B cell (primary cell): ENCODE data around the gene EVPL. TPM values are rescaled to one million over a fixed set of nuclear protein-coding genes. Genes with fewer than 3 reads are reported as not detected.

ENCODE experiments used
- ATAC-seq: fragments of 200-7000 bp; cut with Tn5 transposase; one replicate; pipeline ENCODE4 v1.10.0; 2021; ENCODE audit warnings: low read depth, mild to moderate bottlenecking, moderate number of reproducible peaks, moderate library complexity
- CTCF ChIA-PET: fragments of 350-600 bp; sonication (Branson Sonifier 250); formaldehyde crosslinking; loops from one replicate; lab custom pipeline; 2021; ENCODE audit warnings: antibody characterized with exemption, inconsistent platforms; lab: Charles Lee
- POLR2A ChIA-PET: fragments of 350-600 bp; sonication (Branson Sonifier 250); formaldehyde crosslinking; loops from one replicate; lab custom pipeline; 2021; ENCODE audit warnings: antibody characterized with exemption; lab: Charles Lee
- DNase-seq: peaks from one replicate; pipeline ENCODE4 v3.0.0; 2013
- H2AFZ ChIP-seq: 2 replicates; pipeline ENCODE4 v1.6.1; 2012; ENCODE audit warnings: mild to moderate bottlenecking, low read depth, low read length; ENCODE audit not compliant: insufficient read depth, poor library complexity, severe bottlenecking
- H3K27ac ChIP-seq, 2 donors: 1 replicate in 1 of 2; 2 replicates in 1 of 2; pipeline ENCODE4 v1.5.1; 2012 to 2013; ENCODE audit warnings: low read length in 2 of 2, mild to moderate bottlenecking in 2 of 2, moderate library complexity in 1 of 2
- H3K27me3 ChIP-seq, 4 experiments: fragments of 200-600 bp in 1 of 4; sonication (generic) in 1 of 4; replicated peaks in 1 of 4; 1 replicate in 2 of 4; 2 replicates in 2 of 4; pipeline versions ENCODE4 v1.6.1 to v1.7.0; 2013 to 2016; ENCODE audit warnings: low read length in 3 of 4, mild to moderate bottlenecking in 2 of 4, mixed read lengths in 1 of 4, moderate library complexity in 1 of 4; ENCODE audit not compliant: insufficient read depth in 4 of 4, control insufficient read depth in 3 of 4; ENCODE audit errors: control extremely low read depth in 1 of 4
- H3K36me3 ChIP-seq, 2 experiments: replicated peaks in 1 of 2; 1 replicate in 1 of 2; 2 replicates in 1 of 2; pipeline versions ENCODE4 v1.6.1 to v1.7.1; 2013; ENCODE audit warnings: low read length in 1 of 2; ENCODE audit not compliant: insufficient read depth in 2 of 2, control insufficient read depth in 1 of 2; ENCODE audit errors: control extremely low read depth in 1 of 2, extremely low read depth in 1 of 2
- H3K4me1 ChIP-seq, 2 donors: fragments of 200-600 bp in 1 of 2; sonication (generic) in 1 of 2; 1 replicate in 1 of 2; 2 replicates in 1 of 2; pipeline versions ENCODE4 v1.5.1 to v1.6.1; 2013 to 2017; ENCODE audit warnings: low read length in 2 of 2; ENCODE audit not compliant: control insufficient read depth in 2 of 2, insufficient read depth in 2 of 2
- H3K4me2 ChIP-seq: replicated peaks from 2 replicates; pipeline ENCODE3; 2012; ENCODE audit warnings: mild to moderate bottlenecking, low read depth, low read length; ENCODE audit not compliant: poor library complexity, severe bottlenecking
- H3K4me3 ChIP-seq, 5 experiments: fragments of 200-600 bp in 1 of 5; sonication (generic) in 1 of 5; 1 replicate in 3 of 5; 2 replicates in 2 of 5; pipeline versions ENCODE4 v1.5.1 to v1.7.0; 2011 to 2016; ENCODE audit warnings: low read length in 4 of 5, mild to moderate bottlenecking in 4 of 5, low read depth in 2 of 5, control low read depth in 1 of 5, moderate library complexity in 1 of 5; ENCODE audit not compliant: insufficient read depth in 1 of 5; ENCODE audit errors: control extremely low read depth in 1 of 5, extremely low read depth in 1 of 5
- H3K79me2 ChIP-seq: fragments of 200-600 bp; sonication (generic); one replicate; pipeline ENCODE4 v1.6.0; 2016; ENCODE audit warnings: low read length; ENCODE audit not compliant: control insufficient read depth, insufficient read depth
- H3K9ac ChIP-seq: fragments of 200-600 bp; sonication (generic); 2 replicates; pipeline ENCODE4 v1.6.1; 2017; ENCODE audit warnings: mild to moderate bottlenecking, low read length, moderate library complexity
- H3K9me3 ChIP-seq, 3 donors: one replicate each; pipeline versions ENCODE4 v1.6.1 to v1.7.1; 2013; ENCODE audit warnings: low read length in 2 of 3; ENCODE audit not compliant: control insufficient read depth in 2 of 3, insufficient read depth in 1 of 3; ENCODE audit errors: control extremely low read depth in 1 of 3
- H4K20me1 ChIP-seq: 2 replicates; pipeline ENCODE4 v1.6.0; 2012; ENCODE audit warnings: mild to moderate bottlenecking, low read length; ENCODE audit not compliant: insufficient read depth, control insufficient read depth, poor library complexity, severe bottlenecking
- H3K27ac Mint-ChIP-seq: one replicate; pipeline ENCODE4 v1.8.0; 2021; ENCODE audit warnings: mixed read lengths
- H3K27me3 Mint-ChIP-seq: one replicate; pipeline ENCODE4 v1.8.0; 2021; ENCODE audit warnings: mixed read lengths
- H3K4me1 Mint-ChIP-seq: one replicate; pipeline ENCODE4 v1.8.0; 2021; ENCODE audit warnings: mixed read lengths
- H3K4me3 Mint-ChIP-seq: one replicate; pipeline ENCODE4 v1.8.0; 2021; ENCODE audit warnings: mixed read lengths
- H3K9me3 Mint-ChIP-seq: one replicate; pipeline ENCODE4 v1.8.0; 2022; ENCODE audit warnings: mixed read lengths; ENCODE audit not compliant: insufficient read depth
- CTCF ChIP-seq: fragments of 200-600 bp; IDR thresholded peaks from one replicate; pipeline ENCODE4 v1.8.0; 2022; ENCODE audit warnings: antibody characterized with exemption, mild to moderate bottlenecking
- EZH2 ChIP-seq: IDR thresholded peaks from 2 replicates; pipeline ENCODE4 v1.6.1; 2012; ENCODE audit warnings: borderline replicate concordance, low read depth, mild to moderate bottlenecking, moderate library complexity, low read length; ENCODE audit not compliant: insufficient read depth, poor library complexity, severe bottlenecking
- WGBS: methylation state at CpG from one replicate; pipeline ENCODE4 v1.1.5; 2013; ENCODE audit warnings: missing lambda C conversion rate; ENCODE audit not compliant: insufficient coverage; 5-methylcytosine and 5-hydroxymethylcytosine counted together
- intact Hi-C: fragments of 100-400 bp; cut with micrococcal nuclease; formaldehyde crosslinking; loops from one replicate; pipeline ENCODE4 v1.10.0; 2022
- polyA plus RNA-seq: library from polyadenylated mRNA; depleted of rRNA; stranded (reverse); fragments of >200 nt; gene quantifications from 2 replicates; pipeline ENCODE4 v1.2.3, GENCODE V29; 2012
- total RNA-seq, 2 donors: library from RNA; stranded (reverse); fragments of 120-200 nt in 1 of 2; gene quantifications; 1 replicate in 1 of 2; 2 replicates in 1 of 2; pipeline versions ENCODE4 v1.2.3 to v1.2.4, GENCODE V29; 2013 to 2022

The EVPL gene
- total and polyA plus RNA-seq, 2 donors (not counting 1 experiment from before 2014, with no cell fraction given) = not detected

GRCh38 chr17:75959051-75959838, 67.9 kb downstream of the EVPL start:
- Histone ChIP-seq H3K27me3 (no peaks in the 10 kb centered on the region), H3K4me2 (no peak overlapping the region), H3K4me1 (peaks cover 0 to 4% of the 10 kb centered on the region in 2 donors), H3K79me2 (peaks cover 46% of the 10 kb centered on the region), H2AFZ (no peak overlapping the region), H4K20me1 (no peaks in the 10 kb centered on the region), H3K4me3 (no peak overlapping the region), H3K27ac (no peak overlapping the region), H3K9ac (no peak overlapping the region), H3K9me3 (no peaks in the 10 kb centered on the region), H3K36me3 (peaks cover 6 to 13% of the 10 kb centered on the region in 2 experiments)
- no peak overlapping the region for H3K4me3 Mint-ChIP-seq
- POLR2A ChIA-PET = interaction anchor here (0.6 kb wide), 1 partner anchor 13 kb away, joined by 14 read pairs; no protein-coding TSS in a partner anchor
- CTCF ChIA-PET = no interaction called here
- 94% methylated on average over 3 of the region's 8 CpGs for WGBS
- H3K27me3 Mint-ChIP-seq = no peaks in the 10 kb centered on the region
- no peak for DNase-seq
- peaks cover 3% of the 10 kb centered on the region for H3K4me1 Mint-ChIP-seq
- no peaks in the 10 kb centered on the region for H3K9me3 Mint-ChIP-seq
- no peak for ATAC-seq
- no peak overlapping the region for H3K27ac Mint-ChIP-seq
- intact Hi-C loops = no loop called here
- no peak for TF ChIP-seq CTCF
- TF ChIP-seq EZH2 = no peak

Other genes starting within 250 kb of the EVPL start
- 70.3 and 82.3 TPM in 2 replicates for gene UNK, start 242.5 kb downstream of the EVPL start, total RNA-seq
- gene UNK, start 242.5 kb downstream of the EVPL start, polyA plus RNA-seq = 35.5 and 41.4 TPM in 2 replicates
- gene UNC13D, start 182.9 kb downstream of the EVPL start, total RNA-seq = 107 and 114 TPM in 2 replicates
- 78.2 and 101 TPM in 2 replicates for gene UNC13D, start 182.9 kb downstream of the EVPL start, polyA plus RNA-seq
- gene WBP2, start 172.0 kb downstream of the EVPL start, total RNA-seq = 132 and 140 TPM in 2 replicates
- 82.0 and 88.6 TPM in 2 replicates for gene WBP2, start 172.0 kb downstream of the EVPL start, polyA plus RNA-seq
- 5.3 and 6.4 TPM in 2 replicates for gene TRIM47, start 148.7 kb downstream of the EVPL start, total RNA-seq
- 2.3 and 8.3 TPM in 2 replicates for gene TRIM47, start 148.7 kb downstream of the EVPL start, polyA plus RNA-seq
- 39.2 and 40.7 TPM in 2 replicates for gene TRIM65, start 130.4 kb downstream of the EVPL start, total RNA-seq
- 16.8 and 18.0 TPM in 2 replicates for gene TRIM65, start 130.4 kb downstream of the EVPL start, polyA plus RNA-seq
- 127 and 139 TPM in 2 replicates for gene MRPL38, start 122.4 kb downstream of the EVPL start, total RNA-seq
- gene MRPL38, start 122.4 kb downstream of the EVPL start, polyA plus RNA-seq = 100 and 126 TPM in 2 replicates
- gene FBF1, start 86.3 kb downstream of the EVPL start, total RNA-seq = 27.0 and 31.5 TPM in 2 replicates
- gene FBF1, start 86.3 kb downstream of the EVPL start, polyA plus RNA-seq = 18.3 and 21.6 TPM in 2 replicates
- gene ACOX1, start 48.1 kb downstream of the EVPL start, total RNA-seq = 31.2 and 38.8 TPM in 2 replicates
- 6.6 and 7.3 TPM in 2 replicates for gene ACOX1, start 48.1 kb downstream of the EVPL start, polyA plus RNA-seq
- gene TEN1, start 48.1 kb downstream of the EVPL start, total RNA-seq = 19.8 and 25.5 TPM in 2 replicates
- 25.2 and 34.5 TPM in 2 replicates for gene TEN1, start 48.1 kb downstream of the EVPL start, polyA plus RNA-seq
- 13.2 and 15.0 TPM in 2 replicates for gene CDK3, start 26.5 kb downstream of the EVPL start, total RNA-seq
- gene CDK3, start 26.5 kb downstream of the EVPL start, polyA plus RNA-seq = 20.5 and 21.4 TPM in 2 replicates
- gene SRP68, start 45.2 kb upstream of the EVPL start, total RNA-seq = 75.4 and 82.3 TPM in 2 replicates
- gene SRP68, start 45.2 kb upstream of the EVPL start, polyA plus RNA-seq = 29.6 and 36.3 TPM in 2 replicates
- 0.42 TPM in 1 of 2 replicates, not detected in the other for gene GALR2, start 47.5 kb upstream of the EVPL start, total RNA-seq
- gene GALR2, start 47.5 kb upstream of the EVPL start, polyA plus RNA-seq = 1.2 and 2.0 TPM in 2 replicates
- 0.37 and 0.53 TPM in 2 replicates for gene ZACN, start 51.9 kb upstream of the EVPL start, total RNA-seq
- 0.35 and 0.45 TPM in 2 replicates for gene ZACN, start 51.9 kb upstream of the EVPL start, polyA plus RNA-seq
- 191 and 194 TPM in 2 replicates for gene EXOC7, start 76.5 kb upstream of the EVPL start, total RNA-seq
- 96.1 and 105 TPM in 2 replicates for gene EXOC7, start 76.5 kb upstream of the EVPL start, polyA plus RNA-seq
- 0.12 and 0.20 TPM in 2 replicates for gene FOXJ1, start 113.9 kb upstream of the EVPL start, total RNA-seq
- gene FOXJ1, start 113.9 kb upstream of the EVPL start, polyA plus RNA-seq = 0.53 and 1.0 TPM in 2 replicates
- 1.2 and 1.4 TPM in 2 replicates for gene RNF157, start 213.2 kb upstream of the EVPL start, total RNA-seq
- gene RNF157, start 213.2 kb upstream of the EVPL start, polyA plus RNA-seq = 0.54 and 0.84 TPM in 2 replicates
- 78.9 and 84.8 TPM in 2 replicates for gene UBALD2, start 238.0 kb upstream of the EVPL start, total RNA-seq
- 155 and 252 TPM in 2 replicates for gene UBALD2, start 238.0 kb upstream of the EVPL start, polyA plus RNA-seq